OCI-LY7 (cell line): ENCODE results near the gene ASPRV1. TPM values are rescaled to one million over a fixed set of nuclear protein-coding genes. Genes with fewer than 3 reads are reported as not detected.
A peak's percentile ranks its signal among the peaks of the same experiment; 100 is the strongest.
"Not testable (repeated sequence)": the region's sequence is repeated elsewhere in the genome, so short reads cannot be mapped to it uniquely, and the experiment has no call there.

Source experiments
- BruUV-seq: library from RNA; stranded (reverse); fragments of 400-500 nt; replicated peaks from 2 replicates; lab custom pipeline; 2021; lab: Mats Ljungman, UMichigan
- CTCF ChIA-PET: fragments of 300-600 bp; sonication (Branson Sonifier 250); formaldehyde crosslinking; loops from one replicate; lab custom pipeline; 2022; ENCODE audit warnings: antibody characterized with exemption; ENCODE audit not compliant: unreplicated experiment; lab: Charles Lee
- POLR2A ChIA-PET: fragments of 300-600 bp; sonication (Branson Sonifier 250); formaldehyde crosslinking; loops from one replicate; lab custom pipeline; 2022; ENCODE audit warnings: antibody characterized with exemption; lab: Charles Lee
- DNase-seq: peaks from one replicate; pipeline ENCODE4 v3.0.0-alpha.2; 2015; ENCODE audit warnings: low spot score
- H2AFZ ChIP-seq: fragments of 200-600 bp; sonication (generic), shearing (Covaris generic); 2 replicates; pipeline ENCODE4 v1.6.1; 2014; ENCODE audit warnings: mild to moderate bottlenecking, antibody characterized with exemption, low read length, moderate library complexity
- H3K27ac ChIP-seq: fragments of 200-600 bp; sonication (generic); 2 replicates; pipeline ENCODE4 v1.5.1; 2014; ENCODE audit warnings: mixed run types, low read depth, mild to moderate bottlenecking, moderate library complexity, low read length, inconsistent platforms; ENCODE audit not compliant: poor library complexity, severe bottlenecking
- H3K36me3 ChIP-seq: fragments of 200-600 bp; sonication (generic); 2 replicates; pipeline ENCODE4 v1.6.1; 2014; ENCODE audit warnings: mild to moderate bottlenecking, antibody characterized with exemption, low read length, moderate library complexity, mixed read lengths; ENCODE audit not compliant: insufficient read depth
- H3K4me1 ChIP-seq: fragments of 200-600 bp; sonication (generic); 2 replicates; pipeline ENCODE4 v1.5.1; 2014; ENCODE audit warnings: mild to moderate bottlenecking, low read length; ENCODE audit not compliant: insufficient read depth, poor library complexity, severe bottlenecking
- H3K4me2 ChIP-seq: fragments of 200-600 bp; sonication (generic); 2 replicates; pipeline ENCODE4 v1.6.1; 2014; ENCODE audit warnings: mild to moderate bottlenecking, low read length
- H3K4me3 ChIP-seq: fragments of 200-600 bp; sonication (generic); 2 replicates; pipeline ENCODE4 v1.5.1; 2014; ENCODE audit warnings: mild to moderate bottlenecking, low read depth, low read length; ENCODE audit not compliant: poor library complexity, severe bottlenecking
- H3K79me2 ChIP-seq: fragments of 200-600 bp; sonication (generic); 2 replicates; pipeline ENCODE4 v1.6.1; 2016; ENCODE audit warnings: low read depth, mild to moderate bottlenecking, low read length, moderate library complexity, mixed read lengths; ENCODE audit not compliant: insufficient read depth
- H3K9me2 ChIP-seq: fragments of 200-600 bp; sonication (generic); 2 replicates; pipeline ENCODE4 v1.6.1; 2016; ENCODE audit warnings: mild to moderate bottlenecking, low read length, mixed read lengths; ENCODE audit not compliant: insufficient read depth
- H3K9me3 ChIP-seq: fragments of 200-600 bp; sonication (generic); 2 replicates; pipeline ENCODE4 v1.6.1; 2014; ENCODE audit warnings: mild to moderate bottlenecking, mixed run types, low read length, mixed read lengths
- H4K20me1 ChIP-seq: fragments of 200-600 bp; sonication (generic); 2 replicates; pipeline ENCODE4 v1.6.1; 2014; ENCODE audit warnings: mild to moderate bottlenecking, antibody characterized with exemption, low read length, moderate library complexity, mixed read lengths; ENCODE audit not compliant: insufficient read depth
- EZH2phosphoT487 ChIP-seq: fragments of 200-600 bp; sonication (generic); IDR thresholded peaks from 2 replicates; pipeline ENCODE4 v1.6.1; 2018; ENCODE audit warnings: low read depth, borderline replicate concordance, mild to moderate bottlenecking, mixed run types, antibody characterized with exemption, low read length, moderate library complexity, mixed read lengths
- intact Hi-C: fragments of 100-400 bp; cut with micrococcal nuclease; formaldehyde crosslinking; loops from one replicate; pipeline ENCODE4 v1.10.0; 2022; ENCODE audit not compliant: unreplicated experiment
- total RNA-seq, 2 experiments: library from RNA; depleted of rRNA in 1 of 2; stranded (reverse); fragments of >200 nt in 1 of 2; shearing (Covaris generic) in 1 of 2; gene quantifications; 2 replicates each; pipeline ENCODE4 v1.2.3, GENCODE V29; 2014 to 2022
- TF ChIP-seq, protein P1 (sequence below): fragments of 200-600 bp; sonication (generic); conservative IDR thresholded peaks from 2 replicates; pipeline ENCODE4 v1.5.1; 2014; ENCODE audit warnings: mild to moderate bottlenecking, antibody characterized with exemption, low read length, moderate library complexity, mixed read lengths

Gene ASPRV1
- total RNA-seq, 2 experiments from 2014 or later: 1.3 to 1.4 TPM

DNA sequence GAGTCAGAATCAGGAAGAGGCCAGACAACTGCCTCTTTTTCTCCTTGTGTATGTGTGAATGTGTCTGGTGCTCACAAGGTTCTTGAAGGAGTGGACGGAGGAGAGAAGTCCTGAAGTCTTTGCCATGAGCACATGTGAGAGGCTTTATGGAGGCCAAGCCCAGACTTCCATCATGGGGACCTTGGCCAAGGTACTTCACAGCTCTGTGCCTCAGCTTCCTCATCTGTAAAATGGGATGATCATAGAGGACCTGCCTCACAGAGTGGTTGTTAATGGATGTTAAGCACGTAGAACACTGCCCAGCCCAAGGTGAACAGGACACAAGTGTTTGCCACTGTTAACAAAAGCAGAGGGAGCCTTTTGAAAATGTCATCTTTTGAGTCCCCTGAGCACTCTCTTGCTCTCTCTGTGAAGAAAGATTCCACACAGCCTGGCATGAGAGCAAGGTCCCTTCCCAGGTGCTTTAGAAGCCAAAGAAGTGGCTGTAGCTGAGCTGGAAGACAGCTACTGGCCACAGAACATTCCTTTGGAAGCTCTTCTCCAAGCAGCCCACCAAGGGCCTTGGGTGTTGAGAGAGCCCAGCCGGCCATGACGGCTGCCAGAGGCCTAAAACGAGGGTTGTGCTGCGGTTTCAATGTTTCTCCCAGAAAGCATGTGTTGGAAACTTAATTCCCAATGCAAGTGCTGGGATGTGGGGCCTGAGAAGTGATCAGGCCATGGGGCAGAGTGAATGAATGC lies 41.8 kb upstream of the ASPRV1 start:
- Histone ChIP-seq H3K4me3 (no peak overlapping the region), H3K9me3 (no peaks in the 10 kb centered on the region), H3K4me2 (no peak overlapping the region), H4K20me1 (no peaks in the 10 kb centered on the region), H2AFZ (no peak overlapping the region), H3K9me2 (no peaks in the 10 kb centered on the region), H3K79me2 (no peaks in the 10 kb centered on the region), H3K36me3 (no peaks in the 10 kb centered on the region), H3K27ac (no peak overlapping the region), H3K4me1 (peaks cover 4% of the 10 kb centered on the region)
- intact Hi-C loops: no loop called here
- DNase-seq: no peak
- CTCF ChIA-PET: no interaction called here
- POLR2A ChIA-PET: no interaction called here
- TF ChIP-seq, protein P1, sequence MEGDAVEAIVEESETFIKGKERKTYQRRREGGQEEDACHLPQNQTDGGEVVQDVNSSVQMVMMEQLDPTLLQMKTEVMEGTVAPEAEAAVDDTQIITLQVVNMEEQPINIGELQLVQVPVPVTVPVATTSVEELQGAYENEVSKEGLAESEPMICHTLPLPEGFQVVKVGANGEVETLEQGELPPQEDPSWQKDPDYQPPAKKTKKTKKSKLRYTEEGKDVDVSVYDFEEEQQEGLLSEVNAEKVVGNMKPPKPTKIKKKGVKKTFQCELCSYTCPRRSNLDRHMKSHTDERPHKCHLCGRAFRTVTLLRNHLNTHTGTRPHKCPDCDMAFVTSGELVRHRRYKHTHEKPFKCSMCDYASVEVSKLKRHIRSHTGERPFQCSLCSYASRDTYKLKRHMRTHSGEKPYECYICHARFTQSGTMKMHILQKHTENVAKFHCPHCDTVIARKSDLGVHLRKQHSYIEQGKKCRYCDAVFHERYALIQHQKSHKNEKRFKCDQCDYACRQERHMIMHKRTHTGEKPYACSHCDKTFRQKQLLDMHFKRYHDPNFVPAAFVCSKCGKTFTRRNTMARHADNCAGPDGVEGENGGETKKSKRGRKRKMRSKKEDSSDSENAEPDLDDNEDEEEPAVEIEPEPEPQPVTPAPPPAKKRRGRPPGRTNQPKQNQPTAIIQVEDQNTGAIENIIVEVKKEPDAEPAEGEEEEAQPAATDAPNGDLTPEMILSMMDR: no peak
- TF ChIP-seq EZH2phosphoT487: no peak
- no TSS peak for BruUV-seq

DNA sequence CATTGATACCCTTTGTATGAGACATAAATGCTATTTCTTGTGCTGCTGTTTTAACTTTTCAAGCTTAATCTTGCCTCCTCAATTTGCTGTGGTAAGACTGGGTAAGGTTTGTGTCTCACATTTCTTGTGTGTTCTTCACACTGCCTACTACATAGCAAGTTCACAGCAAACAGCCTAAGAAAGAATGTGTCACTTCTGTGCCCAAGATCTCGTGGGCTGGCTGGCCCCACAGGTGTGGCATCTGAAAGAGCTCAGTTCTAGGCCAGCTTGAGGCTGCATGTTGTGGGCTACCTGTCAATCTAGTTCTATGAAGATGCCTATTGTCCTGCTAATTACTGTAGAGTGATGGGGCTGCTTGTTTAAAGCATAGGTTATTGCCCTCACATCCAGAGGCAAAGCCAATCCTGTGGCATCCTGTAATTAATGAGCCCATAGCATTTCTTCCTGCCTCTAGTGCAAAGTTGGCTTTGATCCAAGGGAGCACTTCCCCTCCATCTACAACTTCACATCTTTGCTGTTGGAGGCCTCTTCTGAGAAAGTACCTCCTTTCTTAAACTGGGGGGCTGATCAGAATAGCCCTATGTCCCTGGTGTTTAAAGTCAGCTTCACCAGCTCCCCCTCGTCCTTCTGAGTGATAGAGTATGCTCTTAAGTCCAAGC lies 40.9 kb upstream of the ASPRV1 start:
- H3K9me2 ChIP-seq: no peaks in the 10 kb centered on the region
- H3K79me2 ChIP-seq: no peaks in the 10 kb centered on the region
- no peak overlapping the region for H3K27ac ChIP-seq
- no TSS peak for BruUV-seq
- peaks cover 4% of the 10 kb centered on the region for H3K4me1 ChIP-seq
- TF ChIP-seq, protein P1: no peak
- no peak for TF ChIP-seq EZH2phosphoT487
- ChIA-PET POLR2A (interaction anchor here (0.5 to 0.7 kb wide), 2 partner anchors 88 to 262 kb away, joined by 3 to 5 read pairs; no protein-coding TSS in a partner anchor), CTCF (no interaction called here)
- intact Hi-C loops: no loop called here
- no peaks in the 10 kb centered on the region for H4K20me1 ChIP-seq
- no peak overlapping the region for H3K4me2 ChIP-seq
- H2AFZ ChIP-seq: no peak overlapping the region
- H3K4me3 ChIP-seq: no peak overlapping the region
- peak; percentile 6 for DNase-seq
- H3K36me3 ChIP-seq: no peaks in the 10 kb centered on the region
- H3K9me3 ChIP-seq: no peaks in the 10 kb centered on the region

DNA sequence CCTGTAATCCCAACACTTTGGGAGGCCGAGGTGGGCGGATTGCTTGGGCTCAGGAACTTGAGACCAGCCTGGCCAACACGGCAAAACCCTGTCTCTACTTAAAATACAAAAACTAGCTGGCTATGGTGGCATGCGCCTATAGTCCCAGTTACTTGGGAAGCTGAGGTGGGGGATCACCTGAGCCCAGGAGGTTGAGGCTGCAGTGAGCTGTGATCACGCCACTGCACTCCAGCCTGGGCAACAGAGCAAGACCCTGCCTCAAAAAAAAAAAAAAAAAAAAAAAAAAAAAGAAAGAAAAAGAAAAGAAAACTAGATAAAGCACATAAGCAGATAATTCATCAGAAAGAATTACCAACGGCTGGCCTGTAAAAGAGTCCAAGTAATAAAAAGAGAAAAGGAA lies 39.1 kb upstream of the ASPRV1 start:
- H3K27ac ChIP-seq, H3K9me3 ChIP-seq, H3K79me2 ChIP-seq, H2AFZ ChIP-seq, BruUV-seq, CTCF ChIA-PET, H3K9me2 ChIP-seq, POLR2A ChIA-PET, H3K4me3 ChIP-seq, intact Hi-C loops, H3K4me1 ChIP-seq, H4K20me1 ChIP-seq, H3K36me3 ChIP-seq, H3K4me2 ChIP-seq, DNase-seq: not testable (repeated sequence)
